HG02885 (cell line): Measurements from ENCODE around the gene E2F1.

ENCODE experiments used
- ATAC-seq: cut with Tn5 transposase; IDR thresholded peaks from one replicate; pipeline ENCODE4 v1.9.1; 2021; ENCODE audit warnings: mild to moderate bottlenecking; ENCODE audit not compliant: unreplicated experiment, poor library complexity

E2F1 gene

GRCh38 chr20:33687993-33688937 lies 2.1 kb upstream of the E2F1 start:
- no peak for ATAC-seq

DNA sequence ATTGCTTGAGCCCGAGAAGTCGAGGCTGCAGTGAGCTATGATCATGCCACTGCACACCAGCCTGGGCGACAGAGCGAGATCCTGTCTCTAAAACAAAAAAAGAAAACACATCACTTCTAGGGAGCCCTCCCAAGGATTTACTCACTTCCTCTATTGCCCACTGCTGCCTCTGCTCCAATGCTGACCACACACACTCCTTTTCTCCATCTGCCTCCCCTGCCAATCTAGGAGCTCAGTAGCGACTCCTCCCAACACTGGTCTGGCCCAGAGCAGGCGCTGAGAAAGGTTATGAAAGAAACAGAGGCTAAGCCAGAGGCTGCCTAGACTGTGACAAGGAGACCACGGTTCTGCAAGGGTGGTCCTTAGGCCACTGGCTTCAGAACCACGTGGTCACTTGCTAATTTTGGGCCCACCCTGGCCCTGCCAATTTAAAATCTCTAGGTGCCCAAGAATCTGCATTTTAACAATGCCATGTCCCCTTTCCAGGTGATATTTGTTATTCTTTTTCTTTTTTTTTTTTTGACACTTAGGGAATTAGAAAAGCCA lies 1.3 kb upstream of the E2F1 start:
- ATAC-seq, result no peak

DNA sequence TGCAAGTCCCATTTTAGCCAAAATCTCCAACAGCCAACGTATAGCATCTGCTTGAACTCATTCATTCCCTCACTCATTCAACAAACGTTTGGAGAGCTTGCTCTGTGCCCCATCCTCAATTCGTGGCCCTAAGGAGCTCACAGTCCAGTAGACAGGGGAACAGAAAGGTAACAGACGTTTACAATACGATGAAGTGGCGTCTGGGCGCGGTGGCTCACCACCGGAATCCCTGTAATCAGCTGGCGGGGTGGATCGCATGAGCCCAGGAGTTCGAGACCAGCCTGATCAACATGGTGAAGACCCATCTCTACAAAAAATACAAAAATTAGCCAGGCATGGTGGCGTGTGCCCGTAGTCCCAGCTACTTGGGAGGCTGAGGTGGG lies 790 bp upstream of the E2F1 start:
- no peak for ATAC-seq

DNA sequence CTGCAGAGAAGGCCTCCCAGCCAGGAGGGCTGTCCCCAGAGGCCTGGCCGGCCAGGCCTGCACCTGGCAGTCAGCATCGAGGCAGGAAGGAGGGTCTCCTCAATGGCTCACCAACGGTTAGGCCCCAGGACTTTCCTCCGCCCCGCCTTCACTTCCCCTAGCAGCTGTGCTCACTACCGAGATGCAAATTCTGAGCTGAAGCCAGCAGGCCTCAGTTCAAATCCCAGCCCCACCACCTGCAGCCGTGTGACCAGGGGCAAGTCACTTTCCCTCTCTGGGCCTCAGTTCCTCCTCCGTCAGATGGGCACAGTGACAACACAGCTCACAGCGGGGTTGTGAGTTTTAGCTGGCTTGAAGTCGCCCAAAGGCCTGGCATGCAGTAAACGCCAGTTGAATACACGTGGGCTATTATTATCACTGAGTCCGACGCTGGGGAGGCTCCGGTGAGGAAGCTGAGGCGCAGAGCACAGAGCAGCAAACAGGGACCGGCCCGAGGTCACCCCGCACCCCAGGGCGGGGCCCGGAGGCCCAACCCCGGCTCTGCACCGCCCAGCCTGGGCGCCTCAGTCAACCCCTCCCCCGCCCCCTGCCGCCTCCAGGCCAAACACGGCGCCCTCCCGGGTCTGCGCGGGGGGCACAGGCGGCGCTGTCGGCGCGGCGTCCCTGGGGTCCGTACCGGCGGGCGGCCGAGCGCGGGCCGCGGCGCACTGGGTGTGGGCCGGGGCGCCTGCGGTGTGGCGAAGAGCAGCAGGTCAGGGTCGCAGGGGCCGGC lies 671 bp downstream of the E2F1 start:
- peak; percentile 37 for ATAC-seq

DNA sequence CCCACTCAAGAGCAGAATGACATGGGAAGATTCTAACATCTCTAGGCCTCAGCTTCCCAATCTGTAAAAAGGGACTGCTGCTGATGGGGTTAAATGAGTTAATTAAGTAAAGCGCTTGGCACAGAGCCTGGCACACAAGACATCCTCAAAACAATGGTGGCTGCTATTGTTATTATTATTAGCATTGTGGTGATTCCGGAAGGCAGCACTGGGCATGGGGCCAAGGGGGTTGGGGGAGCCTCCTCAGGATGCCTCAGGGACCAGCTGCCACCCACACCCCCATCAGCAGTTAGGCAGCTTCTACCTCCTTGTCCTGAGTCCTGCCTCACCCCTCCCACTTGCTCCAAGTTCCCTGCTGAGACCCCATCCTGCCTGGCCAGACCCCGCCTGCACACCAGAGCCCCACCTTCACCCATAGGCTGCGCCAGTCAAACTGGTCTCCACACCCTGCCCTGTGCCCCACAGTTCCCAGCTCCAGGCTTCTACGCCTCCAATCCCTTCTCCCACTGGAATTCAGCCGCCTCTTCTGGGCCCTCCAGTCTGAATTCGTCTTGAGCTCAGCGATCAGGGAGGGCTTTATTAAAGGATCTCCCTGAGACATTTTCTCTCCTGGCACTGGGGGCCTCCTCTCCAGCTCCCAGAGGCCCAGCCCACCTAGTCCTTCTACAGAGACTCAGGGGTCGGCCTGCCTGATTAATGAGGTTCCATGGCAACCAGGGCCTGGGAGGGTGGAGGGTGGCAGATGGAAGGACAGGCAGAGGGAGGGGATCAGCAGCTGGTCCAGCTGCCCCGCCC lies 1.5 kb downstream of the E2F1 start:
- no peak for ATAC-seq

- no peak for ATAC-seq
These were observed 4.3 kb downstream of the E2F1 start for GRCh38 chr20:33681728-33682353.

GRCh38 chr20:33681288-33681687 lies 4.9 kb downstream of the E2F1 start:
- no peak for ATAC-seq

DNA sequence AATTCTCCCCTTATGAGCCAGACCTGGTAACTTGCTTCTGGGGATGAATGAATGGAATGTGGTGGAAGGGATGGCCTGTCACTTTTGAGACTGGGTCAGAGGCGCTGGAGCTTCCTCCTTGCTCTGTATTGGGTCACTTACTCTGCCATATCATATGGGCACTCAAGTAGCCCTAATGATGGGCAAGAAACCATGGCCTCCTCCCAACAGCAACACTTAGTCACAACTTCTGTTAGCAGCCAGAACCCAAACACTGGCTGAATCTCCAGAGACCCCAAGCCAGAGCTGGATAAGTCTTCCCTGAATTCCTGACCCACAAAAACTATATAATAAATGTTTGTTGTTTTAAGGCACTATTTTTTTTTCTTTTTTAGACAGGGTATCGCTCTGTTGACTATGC lies 5.5 kb downstream of the E2F1 start:
- no peak for ATAC-seq

DNA sequence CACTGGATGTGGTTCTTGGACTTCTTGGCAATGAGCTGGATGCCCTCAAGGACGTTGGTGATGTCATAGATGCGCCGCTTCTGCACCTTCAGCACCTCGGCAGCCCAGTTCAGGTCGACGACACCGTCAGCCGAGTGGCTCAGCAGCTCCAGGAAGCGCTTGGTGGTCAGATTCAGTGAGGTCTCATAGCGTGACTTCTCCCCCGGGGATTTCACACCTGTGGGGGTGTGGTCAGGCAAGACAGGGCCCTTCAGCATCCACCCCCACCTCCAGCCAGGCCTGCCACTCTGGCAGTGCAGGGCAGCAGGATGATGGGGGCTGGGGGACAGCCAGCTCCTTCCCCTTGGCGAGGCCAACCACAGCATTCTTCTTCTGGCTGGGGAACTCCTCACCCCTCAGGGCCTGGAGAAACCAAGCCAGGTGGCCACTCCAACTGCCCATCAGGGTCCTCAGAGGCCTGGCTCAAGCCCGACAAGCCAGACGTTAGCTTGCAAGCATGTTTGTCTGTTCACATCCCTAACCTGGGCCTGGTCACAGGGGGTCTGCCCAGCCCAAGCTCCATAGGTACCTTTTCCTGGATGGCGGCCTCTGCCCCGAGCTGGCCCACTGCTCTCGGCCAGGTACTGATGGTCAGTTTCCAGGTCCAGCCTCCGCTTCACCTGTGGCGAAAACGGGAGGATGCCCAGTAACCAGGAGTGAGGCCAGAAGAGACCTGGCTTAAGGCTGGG lies 6.3 kb downstream of the E2F1 start:
- peak; percentile 61 for ATAC-seq

- ATAC-seq, result no peak
These were observed 8.0 kb downstream of the E2F1 start for GRCh38 chr20:33677991-33678702.

DNA sequence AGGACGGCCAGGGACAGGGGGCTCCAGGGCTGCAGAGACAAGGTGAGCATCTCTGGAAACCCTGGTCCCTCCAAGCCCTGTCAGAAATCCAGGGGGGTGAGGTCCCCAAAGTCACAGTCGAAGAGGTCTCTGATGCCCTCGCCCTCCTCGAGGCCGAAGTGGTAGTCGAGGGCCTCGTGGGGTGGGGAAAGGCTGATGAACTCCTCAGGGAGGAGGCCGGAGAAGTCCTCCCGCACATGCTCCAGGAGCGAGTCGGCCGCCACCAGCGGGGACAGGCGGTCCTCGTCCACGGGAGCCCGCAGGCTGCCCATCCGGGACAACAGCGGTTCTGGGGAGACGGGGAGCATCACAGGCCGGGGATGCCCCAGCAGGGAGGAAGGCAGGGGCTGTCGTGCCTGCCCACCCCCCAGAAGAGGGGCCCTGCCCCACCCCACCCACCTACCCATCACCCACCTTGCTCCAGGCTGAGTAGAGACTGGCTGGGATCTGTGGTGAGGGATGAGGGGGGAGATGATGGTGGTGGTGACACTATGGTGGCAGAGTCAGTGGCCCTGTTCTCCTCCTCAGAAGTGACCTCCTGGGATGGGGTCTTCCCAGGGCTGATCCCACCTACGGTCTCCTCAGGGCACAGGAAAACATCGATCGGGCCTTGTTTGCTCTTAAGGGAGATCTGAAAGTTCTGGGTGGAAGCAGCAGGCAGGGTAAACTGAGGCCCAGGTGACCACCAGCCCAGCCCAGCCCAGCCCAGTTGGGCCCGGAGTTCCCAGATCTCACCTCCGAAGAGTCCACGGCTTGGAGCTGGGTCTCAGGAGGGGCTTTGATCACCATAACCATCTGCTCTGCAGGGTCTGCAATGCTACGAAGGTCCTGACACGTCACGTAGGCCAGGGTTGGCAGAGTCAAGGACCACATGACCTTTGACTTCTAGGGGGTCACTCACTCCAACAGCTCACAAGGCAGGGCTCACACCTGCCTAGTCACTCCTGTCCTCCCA lies 9.2 kb downstream of the E2F1 start:
- no peak for ATAC-seq

DNA sequence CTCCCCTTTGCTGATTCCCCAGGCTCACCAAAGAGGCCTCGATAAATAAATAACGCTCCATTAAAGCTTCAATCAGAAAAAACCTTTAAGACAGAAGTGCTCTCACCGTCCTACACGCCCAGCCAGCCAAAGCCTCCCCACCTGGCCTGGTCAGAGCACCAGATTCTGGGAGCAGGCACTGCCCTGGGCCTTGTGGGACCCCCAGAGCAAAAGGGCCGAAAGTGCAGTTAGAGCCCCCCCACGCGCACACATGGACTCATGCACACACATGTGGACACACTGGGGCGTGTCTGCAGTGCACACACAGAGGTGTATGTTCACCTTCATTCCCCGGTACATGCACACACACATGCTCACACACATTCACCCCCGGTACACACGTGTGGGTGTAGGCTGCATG lies 10.1 kb downstream of the E2F1 start:
- ATAC-seq, result no peak

DNA sequence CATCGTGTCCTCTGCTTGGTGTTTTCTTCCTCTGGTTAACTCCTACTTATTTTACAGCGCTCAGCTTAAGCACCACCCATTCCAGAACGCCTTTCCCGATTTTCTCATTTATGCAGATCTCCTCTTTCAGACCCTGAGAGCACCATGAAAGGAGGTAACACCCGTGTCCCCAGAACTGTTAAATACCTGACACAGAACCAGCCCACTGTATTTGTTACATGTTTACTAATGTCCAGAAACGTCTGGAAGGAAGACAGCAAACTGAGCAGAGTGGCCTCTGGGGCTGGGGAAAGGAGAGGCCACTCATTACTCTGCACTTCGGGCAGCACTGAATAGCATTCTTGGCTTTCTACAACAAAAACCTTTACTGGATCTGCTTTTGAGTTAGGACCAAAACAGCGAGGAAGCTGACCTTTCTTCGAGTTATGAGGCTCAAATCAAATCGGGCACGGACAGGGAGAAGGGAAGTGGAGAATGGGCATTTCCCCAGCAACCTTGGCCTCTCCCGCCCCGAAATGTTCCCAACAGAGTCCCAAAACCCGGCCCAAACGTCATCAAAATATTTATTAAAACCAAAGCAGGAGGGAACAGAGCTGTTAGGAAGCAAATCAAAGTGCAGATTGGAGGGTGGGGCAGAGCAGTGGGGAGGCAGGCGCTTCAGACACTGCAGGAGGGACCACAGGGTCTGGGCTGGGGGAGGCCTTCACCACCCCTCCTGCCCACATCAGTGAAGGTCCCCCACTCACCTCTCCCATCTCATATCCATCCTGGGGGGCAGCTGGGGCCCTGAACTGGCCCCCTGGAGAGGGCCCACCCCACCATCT lies 10.8 kb downstream of the E2F1 start:
- ATAC-seq, result no peak

- ATAC-seq, result peak; percentile 80
These were observed 11.7 kb downstream of the E2F1 start, which contains the start of gene NECAB3 for GRCh38 chr20:33674294-33675135. Gene NECAB3, minus strand, starts transcription at chr20:33674428. Its CDS starts 76 bp downstream, at chr20:33674352.

DNA sequence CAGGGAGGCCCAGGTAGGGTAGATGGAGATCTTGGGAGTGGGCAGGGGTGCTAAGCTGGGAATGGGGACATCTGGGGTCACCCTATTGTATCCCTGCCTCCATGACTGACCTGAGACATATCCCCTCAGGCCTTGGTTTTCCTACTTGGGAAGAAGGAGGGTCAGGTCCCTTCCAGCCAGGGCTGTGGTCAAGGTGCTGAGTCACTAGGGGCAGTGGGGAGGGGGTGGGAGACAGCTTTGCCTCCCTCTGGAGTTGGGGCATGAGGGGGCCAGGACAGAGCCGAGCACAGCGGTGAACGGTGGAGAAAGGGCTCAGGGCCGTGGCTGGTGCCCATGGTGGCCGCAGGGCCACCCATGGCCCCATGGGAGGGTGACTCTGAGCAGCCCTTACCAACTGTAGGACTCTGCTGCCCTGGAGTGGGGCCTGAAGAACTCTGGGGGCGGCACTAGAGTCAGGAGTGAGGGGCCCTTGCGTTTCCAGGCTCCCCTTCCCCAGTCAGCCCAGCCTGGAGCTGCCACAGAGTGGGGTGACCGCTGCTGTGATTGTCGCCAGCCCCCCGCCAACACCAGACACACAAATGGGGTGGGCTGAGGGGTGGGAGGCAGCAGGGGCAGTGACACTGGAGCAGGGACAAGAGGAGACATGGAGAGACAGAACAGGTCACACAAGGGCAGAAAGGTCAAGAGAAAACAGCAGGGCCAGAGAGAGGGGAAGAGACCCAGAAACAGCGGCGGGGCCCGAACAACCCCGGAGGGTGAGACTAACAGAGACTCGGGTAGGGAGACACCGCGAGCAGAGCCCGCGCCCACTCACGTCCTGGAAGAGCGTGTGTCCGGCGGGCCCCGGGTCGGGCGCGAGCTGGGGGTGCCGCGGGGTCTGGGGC lies 12.5 kb downstream of the E2F1 start:
- ATAC-seq, result no peak
